TTC549 (cell line): ENCODE results near the gene DENND1A.

Experiments
- FAIRE-seq: peaks from 2 replicates; lab custom pipeline; 2012; peaks lifted over from hg19 to GRCh38; lab: Jason Lieb, UNC

The DENND1A gene

DNA sequence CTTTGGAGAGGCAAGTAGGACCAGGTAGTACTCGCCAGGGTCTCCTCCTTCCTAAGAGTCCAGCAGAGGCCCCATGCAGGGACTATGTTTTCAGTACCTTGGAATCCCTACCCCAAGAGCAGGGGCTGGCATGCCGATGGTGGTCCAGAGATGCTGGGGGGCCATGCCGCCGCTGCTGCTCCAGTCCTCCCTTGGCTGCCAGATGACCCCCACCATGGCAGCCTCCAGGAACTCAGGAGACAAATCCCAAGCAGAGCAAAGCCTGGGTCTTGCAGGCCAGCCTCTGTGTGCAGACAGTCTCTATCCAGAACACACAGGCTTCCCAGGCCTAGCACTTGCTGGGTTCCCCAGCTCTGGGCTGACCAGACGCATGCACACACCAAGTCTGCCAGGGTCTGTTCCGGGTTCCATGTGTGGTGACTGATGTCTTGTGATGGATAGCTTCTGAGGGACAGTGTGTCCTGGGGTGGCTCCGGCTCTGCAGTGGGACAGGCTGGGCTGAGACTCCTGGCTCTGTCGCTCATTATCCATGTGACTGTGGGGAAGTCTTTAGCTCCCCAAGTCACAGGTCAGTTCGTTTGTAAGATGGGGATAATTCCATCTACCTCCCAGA is 446.6 kb downstream of the DENND1A start:
- no peak for FAIRE-seq

DNA sequence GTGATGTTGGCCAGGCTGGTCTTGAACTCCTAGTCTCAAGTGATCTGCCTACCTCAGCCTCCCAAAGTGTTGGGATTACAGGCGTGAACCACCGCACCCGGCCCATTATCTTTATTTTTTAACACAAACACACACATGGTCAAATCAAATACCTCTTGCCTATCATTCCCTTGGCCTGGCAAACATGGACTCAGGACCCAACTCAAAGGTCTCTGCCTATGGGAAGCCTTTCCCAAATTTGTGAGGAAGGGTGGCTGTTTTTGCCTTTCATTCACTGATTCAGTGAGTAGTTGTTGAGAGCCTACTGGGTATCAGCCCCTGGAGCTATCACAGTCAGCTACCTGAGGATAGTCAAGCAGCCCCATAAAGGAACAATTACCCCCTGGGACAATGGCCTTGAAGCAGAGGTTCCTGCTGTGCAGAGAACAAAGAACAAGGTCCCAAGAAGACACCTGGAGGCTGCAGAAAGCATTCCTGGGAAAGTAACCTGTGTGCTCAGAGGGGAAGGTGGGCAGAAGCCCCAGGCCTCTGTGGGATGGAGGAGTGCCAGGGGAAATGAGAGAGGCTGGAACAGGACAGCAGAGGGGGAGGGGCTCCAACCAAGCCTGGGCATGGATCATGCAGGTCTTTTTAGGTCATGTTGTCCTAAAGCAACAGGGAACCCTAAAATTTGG is 447.5 kb downstream of the DENND1A start:
- no peak for FAIRE-seq

DNA sequence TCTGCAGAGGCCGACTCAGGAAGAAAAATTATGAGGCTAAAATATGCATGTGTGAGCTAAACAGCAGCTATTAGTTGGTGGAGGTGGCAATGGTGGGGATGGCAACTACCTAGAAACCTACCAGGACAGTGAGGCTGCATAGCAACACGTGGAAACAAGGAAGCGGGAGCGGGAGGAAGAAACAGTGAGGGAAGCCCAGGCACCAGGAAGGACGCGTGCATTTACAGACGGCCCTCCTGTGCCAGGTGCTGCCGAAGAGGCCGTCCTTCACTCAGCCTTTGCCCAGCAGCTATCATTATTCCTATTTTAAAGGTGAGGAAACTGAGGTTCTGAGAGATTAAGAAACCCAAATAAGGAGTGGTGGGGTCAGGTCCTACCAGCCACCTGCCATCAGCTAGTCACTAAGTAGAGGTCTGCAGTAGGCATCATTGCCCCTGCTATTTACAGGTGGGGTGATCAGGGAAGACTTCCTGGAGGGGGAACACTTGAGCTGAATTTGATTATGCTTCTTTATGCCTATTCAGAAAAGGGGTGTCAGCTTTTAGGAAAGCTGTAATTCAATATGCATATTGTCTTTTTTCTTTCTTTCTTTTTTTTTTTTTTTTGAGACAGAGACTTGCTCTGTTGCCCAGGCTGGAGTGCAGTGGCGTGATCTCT is 448.6 kb downstream of the DENND1A start:
- no peak for FAIRE-seq

DNA sequence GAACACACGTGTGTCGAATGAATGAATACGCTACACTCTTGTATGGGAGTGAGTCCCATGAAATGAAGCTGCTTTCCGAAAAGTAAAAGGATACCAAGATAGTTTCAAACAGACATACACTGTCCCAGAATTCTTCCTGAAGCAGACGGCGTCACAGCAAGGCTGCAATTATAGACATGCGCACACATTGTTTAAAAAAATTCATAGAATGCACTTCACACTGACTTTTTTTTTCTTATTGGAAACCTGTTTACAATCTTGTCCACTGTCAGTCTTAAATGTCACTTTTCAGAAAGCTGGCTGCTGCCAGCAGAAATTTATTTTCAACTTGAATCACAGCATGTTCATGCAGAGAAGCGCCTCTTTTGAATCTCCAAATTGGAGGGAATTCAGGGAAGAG is 449.1 kb downstream of the DENND1A start:
- FAIRE-seq, result no peak

DNA sequence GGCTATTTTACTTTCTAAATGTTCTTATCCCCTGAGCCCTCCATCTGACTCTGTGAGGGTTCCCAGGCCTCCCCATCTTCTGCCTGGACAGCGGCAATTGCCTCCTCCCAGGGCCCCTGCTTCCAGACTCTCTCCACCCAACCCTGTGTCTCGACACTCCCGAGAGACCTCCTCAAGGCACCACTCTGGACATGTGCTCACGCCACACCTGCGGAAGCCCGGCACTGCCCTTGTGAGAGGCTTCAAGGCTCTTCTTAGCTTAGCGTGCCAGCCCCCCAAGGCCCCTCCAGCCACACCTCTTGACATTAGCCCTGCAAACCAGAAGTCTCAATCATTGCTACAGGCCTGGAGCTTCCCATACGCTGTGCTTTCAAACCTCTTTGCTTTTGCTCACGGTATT is 449.8 kb downstream of the DENND1A start:
- no peak for FAIRE-seq

DNA sequence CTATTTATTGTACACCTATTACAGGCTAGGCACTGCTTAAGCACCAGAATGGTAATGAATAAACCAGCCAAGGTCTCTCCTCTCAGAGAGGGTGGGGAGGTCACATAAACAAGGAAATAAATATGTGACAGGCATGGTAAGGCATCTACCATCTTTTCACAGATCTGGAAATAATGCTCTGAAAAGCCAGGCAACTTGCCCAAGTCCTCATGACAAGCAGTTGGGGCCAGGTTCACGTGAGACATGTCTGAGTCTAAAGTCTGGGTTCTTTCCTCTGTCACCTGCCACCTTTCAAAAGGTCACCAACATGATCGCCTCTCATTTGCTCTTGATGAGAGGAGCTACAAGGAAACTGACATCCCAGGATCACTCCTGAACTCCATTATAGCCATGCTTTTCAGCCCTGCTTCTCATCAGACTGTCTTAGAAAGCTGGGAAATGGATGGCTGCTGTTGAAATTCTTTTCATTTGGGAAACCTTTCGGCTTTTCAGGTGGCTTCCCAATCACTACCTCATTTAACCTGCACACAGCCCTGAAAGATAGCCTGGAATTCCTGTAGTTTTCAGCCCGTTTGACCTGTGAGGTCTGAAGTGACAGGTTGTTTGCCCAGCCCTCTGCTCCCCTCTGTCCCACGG is 450.8 kb downstream of the DENND1A start:
- FAIRE-seq, result no peak

DNA sequence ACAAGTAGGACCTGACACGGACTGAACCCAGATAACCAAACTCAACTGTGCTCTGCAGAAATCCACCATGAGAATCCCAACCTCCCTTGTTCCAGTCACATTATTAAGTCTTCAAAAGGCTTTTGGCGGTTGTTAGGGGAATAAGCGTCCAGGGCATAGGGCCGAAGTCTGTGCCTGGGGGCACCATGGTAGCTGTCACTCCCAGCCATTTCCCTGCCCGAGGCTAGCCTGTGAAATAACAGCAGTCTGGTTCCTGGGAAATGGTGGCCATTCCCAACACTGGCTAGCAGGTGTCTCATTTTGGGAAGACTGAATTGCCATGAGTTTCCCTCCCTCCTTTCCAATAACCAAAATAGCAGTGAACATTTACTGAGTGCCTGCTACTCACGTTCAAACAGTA is 451.8 kb downstream of the DENND1A start:
- no peak for FAIRE-seq

DNA sequence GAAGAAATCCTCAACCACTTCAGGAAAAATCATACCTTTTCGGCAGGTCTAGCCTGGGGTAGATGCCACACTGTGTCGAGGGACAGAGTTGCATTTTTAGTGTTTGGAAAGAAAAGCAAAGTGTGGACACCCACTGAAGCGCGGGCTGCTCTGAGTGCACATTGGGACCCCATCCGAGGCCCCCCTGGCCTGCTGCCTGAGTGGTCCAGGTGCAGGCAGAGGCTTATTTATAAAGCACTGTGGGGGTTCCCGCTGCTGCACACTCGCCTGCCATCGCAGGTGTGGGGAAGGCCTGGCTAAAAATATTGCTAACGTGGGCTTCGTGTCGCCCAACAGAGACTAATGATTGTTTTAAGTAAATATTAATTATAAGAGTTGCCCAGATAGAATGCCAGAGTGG is 454.5 kb downstream of the DENND1A start:
- FAIRE-seq, result no peak

DNA sequence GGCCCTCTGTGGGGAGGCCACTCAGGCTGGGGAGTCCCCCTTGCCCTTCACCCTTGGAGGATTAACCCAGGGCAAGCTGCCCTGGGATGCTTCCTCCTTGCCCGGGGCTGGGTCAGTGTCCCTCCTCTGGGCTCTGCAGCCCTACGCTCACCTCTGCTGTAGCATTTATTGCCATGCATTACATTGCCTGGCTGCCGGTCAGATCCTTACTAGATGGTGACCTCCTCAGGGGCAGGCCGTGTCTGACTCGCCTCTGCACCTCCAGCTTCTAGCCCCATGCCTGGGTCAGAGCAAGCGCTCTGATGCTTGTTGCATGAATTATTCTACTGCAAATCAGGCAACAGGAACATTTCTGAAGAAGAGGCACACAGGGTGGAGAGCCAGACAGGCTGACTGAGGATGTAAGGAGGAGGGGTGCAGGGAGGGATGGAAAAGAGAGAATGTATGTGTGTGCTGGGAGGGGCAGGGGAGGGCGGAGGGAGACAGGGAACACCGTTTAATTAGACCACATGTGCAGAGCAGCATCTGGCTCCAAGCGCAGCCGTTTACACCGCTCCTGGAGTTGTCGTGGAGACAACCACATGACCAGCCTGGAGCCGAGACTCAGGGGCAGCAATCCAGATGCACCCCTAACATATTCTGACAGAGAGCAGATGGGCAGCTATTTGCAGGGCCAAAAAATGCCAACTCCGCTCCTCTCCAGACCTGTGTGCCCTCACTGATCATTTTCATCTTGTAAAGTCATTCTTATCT is 456.9 kb downstream of the DENND1A start:
- no peak for FAIRE-seq

DNA sequence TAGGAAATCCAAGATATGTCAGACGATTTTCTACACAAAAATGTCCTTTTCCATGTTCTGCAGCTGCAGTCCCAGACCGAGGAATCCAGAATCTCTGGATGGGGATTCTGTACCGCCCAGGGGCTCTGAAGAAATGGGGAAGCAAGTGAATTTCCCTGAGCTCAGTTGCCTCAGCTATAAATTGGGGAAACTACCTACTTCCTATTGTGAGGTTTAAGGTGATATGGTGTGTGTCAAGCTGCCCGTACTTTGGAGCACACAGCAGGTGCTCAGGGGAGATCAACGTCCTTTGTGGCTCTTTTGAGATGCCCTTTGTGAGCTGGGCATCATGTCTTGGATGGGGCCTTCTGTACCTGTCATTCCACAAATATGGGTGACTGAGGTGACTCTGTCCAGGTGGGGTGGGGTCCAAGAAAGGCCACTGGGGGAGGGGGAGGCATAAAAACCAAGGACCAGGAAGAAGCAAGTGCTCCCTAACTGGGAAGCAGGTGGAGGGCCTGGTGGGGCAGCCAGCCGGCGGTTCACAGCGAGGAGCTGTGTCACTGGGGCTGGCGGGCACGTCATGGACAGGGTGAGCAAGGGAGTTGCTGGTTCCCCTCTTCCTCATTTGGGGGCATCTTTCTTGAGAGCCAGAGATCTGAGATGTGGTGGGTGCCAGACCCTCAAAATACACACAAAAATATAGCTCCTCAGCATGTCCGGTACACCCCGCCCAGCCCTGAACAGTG is 457.9 kb downstream of the DENND1A start:
- FAIRE-seq, result no peak

DNA sequence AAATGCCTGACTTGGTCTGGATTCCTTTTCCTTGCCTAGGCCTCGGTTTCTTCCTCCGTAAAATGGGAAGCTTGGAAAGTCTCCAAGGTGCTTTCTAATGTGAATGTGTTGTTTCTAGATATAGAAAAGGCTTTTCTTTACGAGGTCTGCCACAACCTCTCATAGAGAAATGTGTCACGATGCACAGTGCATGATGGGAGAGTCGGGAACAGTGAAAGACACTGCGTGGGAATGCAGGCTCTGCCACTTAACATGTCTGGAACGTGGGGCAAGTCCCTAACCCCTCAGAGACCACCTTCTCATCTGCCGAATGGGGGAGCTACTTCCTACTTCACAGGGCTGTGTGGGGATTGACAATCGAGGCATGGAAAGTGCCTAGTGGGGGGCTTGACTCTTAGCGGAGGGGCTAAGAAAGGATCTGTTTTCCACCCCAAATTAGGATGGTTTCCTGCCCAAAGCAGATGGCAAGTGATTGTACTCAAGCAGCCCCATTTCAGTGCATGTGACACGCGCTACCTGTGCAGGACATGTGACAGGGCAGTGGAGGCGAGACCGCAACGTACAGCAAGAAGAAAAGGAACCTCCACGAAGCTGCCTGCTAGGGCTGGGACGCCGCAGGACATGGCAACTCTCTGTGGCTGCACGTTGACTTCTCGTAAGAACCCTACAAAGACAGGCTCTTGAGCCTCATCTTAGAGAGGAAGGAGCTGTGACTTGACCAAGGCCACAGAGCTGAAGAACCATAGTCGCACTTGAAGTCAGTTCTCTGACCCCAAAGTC is 458.7 kb downstream of the DENND1A start:
- no peak for FAIRE-seq

DNA sequence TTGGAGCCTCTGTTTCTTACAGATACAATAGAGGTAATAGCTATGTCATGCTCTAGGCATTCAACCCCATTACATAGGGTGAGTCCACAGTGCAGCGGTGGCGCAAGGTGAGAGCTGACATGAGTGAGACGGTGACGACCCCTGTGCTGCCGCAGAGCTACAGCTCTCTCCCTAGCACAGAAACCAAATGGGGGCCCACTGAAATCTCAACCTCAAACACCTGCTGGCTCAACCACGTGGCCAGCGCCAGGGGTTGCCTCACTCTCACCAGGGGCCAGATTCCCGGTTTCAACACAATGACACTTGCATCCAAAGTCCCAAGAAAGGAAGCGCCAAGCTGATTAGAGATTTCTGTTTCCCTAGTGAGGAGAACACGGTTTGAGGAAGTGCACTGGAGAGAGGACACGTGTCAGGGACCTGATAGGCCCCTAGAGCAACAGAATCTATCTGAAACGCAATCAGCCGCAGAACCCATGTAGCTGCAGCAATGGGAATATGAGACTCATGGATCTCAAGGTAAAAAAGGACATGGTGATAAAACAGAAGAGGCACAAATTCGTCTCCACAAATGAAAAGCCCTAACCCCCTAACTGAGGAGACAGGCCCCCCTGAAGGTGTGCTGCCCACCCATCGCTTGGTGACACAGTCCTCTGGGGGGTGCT is 459.7 kb downstream of the DENND1A start:
- FAIRE-seq, result no peak

DNA sequence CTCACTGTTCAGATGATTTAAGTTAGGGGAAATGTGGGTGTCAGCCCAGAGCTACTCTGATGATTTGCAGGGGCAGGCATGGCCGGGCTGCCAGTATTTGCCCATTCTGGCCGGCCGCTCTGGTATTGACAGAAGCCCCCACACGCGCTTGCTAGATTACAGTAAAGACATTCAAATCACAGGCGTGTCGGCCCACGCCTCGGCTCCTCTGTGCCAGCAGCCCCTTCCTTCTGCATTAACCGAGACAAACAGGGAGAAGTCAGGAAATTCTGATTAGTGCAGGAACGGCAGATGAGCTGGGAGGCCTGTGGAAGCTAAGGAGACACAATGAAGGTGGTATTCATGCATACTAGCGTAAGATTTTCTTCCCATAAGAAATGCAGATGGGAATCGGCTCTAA is 460.6 kb downstream of the DENND1A start:
- FAIRE-seq, result no peak

DNA sequence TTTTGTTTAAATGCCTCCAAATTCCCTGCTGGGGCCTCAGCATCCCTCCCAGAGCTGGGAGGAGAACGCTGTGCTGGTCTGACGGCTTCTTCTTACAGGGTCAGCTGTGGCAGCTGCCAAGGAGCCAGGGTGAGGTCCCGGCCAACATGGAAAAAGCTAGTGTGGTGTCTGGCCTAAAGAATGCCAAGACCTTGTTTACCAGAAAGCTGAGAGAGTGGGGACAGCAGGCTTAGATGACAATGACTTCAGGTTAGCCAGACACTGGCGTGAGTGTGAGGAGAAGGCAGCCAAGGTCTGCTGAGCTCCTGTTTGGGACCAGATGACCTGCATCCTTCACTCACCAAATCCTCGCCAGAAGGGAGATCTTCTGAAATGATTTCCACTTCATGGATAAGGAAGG is 461.4 kb downstream of the DENND1A start:
- FAIRE-seq, result no peak

DNA sequence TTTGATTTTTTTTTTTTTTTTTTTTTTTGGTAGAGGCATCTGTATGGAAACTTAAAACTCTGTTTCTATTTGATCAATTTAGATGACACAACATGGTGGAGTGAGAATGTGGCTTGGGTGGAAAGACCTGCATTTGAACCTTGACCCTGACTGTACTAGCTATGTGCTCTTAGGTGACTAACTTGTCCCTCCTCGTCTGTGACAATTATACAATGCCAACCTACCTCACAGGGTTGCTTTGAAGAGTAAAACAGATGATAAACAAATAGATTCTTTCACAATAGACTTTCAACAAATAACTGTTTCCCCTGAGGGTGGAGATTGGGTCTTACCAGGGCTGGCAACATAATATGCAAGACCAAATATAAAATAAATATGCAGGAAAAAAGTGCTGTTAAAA is 464.6 kb downstream of the DENND1A start:
- no peak for FAIRE-seq

DNA sequence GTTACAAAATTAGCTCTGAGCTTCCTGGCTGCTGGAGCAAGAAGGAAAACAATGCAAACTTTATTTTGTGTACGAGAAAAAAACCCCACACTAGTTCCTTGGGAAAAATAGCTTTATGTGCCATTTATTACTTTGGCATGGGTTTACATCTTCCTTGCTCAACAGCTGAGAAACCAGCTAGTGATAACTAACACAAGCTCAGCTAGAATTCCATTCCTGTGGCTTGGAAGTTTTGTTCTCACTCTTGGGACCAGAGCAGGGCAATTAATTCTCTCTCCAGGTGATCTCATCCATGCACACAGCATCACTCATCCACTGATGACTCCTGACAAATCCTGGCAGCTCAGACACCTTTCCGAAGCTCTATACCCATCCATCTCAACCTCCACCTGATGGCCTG is 469.8 kb downstream of the DENND1A start:
- no peak for FAIRE-seq

DNA sequence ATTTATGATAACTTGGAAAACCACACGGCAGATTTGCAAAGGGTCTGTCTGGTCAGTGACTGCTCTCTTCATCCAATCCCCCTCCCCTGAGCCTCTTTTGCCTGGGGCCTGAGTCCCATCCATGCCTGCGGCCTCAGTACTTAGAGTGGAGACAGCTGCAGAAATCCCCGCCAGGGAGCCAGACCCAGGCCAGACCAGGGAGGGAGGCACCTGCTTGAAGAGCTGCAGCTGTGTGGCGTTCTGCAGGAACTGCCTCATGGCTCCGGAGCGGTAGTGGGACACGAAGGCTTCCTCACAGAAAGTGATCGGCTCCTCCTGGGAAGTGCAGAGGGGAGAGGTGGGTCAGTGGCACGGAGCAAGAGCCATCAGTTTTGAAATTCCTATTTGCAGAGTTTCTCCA is 472.3 kb downstream of the DENND1A start:
- FAIRE-seq, result no peak

DNA sequence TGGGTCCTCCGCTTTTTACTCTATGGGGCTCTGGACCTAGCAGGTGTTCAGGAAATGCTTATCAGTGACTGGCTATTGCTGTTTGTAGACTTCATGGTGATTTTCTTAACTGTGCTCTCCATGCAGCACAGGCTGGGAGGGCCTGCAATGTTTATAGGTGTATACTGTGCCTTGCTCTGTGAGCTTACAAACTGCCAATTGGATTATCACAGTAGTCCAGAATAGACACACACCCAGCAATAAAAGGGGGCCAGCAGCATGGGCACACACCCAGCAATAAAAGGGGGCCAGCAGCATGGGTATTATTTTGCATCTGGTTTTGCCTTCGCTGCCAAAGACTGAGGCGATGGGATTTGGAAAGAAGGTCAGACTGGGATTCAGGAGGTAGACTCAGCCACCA is 473.9 kb downstream of the DENND1A start:
- FAIRE-seq, result no peak

DNA sequence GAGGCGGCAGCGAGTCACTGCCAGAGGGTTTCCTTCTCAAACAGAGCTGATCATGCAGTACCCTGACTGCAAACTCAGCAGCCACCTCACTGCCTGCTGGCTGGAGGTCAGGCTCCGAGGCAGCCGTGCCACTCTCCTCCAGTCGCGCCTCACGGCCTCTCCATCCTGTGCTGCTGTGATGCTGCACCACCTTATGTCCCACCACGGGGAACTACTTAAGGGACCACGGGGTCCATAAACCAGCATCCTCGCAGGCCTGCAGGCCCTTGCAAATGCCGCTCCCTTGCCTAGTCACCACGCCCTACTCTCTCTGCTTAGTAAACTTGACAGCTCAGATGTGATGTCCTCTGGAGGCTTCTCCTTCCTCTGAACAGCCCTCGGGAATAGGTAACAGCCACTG is 474.7 kb downstream of the DENND1A start:
- FAIRE-seq, result no peak

DNA sequence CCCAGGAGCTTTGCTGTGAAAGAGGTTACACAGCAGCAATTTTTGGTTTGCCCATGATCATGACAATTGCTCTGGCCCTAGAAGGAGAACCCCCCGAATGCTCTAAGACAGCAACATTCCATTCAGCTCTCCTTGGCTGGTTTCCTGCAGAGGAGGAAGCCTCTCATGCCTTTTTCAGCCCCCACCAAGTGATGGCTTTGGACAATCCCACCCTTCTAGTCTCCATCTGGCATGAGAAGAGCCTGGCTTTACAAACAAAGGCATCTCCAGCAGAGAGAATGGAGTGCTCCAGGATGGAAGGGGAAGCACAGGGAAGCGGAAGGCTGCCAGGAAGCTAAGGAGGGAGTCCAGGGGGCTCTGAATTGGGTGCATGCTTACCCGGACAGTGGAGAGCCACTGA is 475.6 kb downstream of the DENND1A start:
- no peak for FAIRE-seq
